Natural killer cell (primary cell): ENCODE measurements around the gene MB21D2. TPM values are rescaled to one million over a fixed set of nuclear protein-coding genes. Genes with fewer than 3 reads are reported as not detected.

Experiments used
- ATAC-seq, 3 donors: fragments of 150-1000 bp in 2 of 3; fragments of 200-7000 bp in 1 of 3; cut with Tn5 transposase; 1 replicate in 1 of 3; 2 replicates in 2 of 3; pipeline ENCODE4 v1.10.0; 2021; ENCODE audit warnings: mild to moderate bottlenecking in 2 of 3, moderate library complexity in 2 of 3
- DNase-seq, 2 donors: peaks; one replicate each; pipeline versions ENCODE4 v3.0.0 to v3.0.0-alpha.2; 2013 to 2021; ENCODE audit warnings: mixed read lengths in 1 of 2
- H3K27ac ChIP-seq: one replicate; pipeline ENCODE4 v1.5.1; 2013; ENCODE audit warnings: mild to moderate bottlenecking, low read length
- H3K27me3 ChIP-seq: one replicate; pipeline ENCODE4 v1.6.1; 2013; ENCODE audit warnings: low read length; ENCODE audit not compliant: control insufficient read depth, insufficient read depth
- H3K36me3 ChIP-seq: one replicate; pipeline ENCODE4 v1.6.1; 2013; ENCODE audit warnings: low read length; ENCODE audit not compliant: control insufficient read depth, insufficient read depth
- H3K4me1 ChIP-seq: one replicate; pipeline ENCODE4 v1.6.1; 2013; ENCODE audit warnings: low read length; ENCODE audit not compliant: control insufficient read depth, insufficient read depth
- H3K4me3 ChIP-seq: one replicate; pipeline ENCODE4 v1.5.1; 2013; ENCODE audit warnings: low read length
- H3K9me3 ChIP-seq: one replicate; pipeline ENCODE4 v1.6.1; 2013; ENCODE audit warnings: low read length; ENCODE audit not compliant: control insufficient read depth, insufficient read depth
- H3K27ac Mint-ChIP-seq, 2 donors: one replicate each; pipeline ENCODE4 v1.8.0; 2022; ENCODE audit warnings: mild to moderate bottlenecking in 2 of 2, mixed read lengths in 2 of 2, moderate library complexity in 1 of 2
- H3K27me3 Mint-ChIP-seq, 2 donors: one replicate each; pipeline ENCODE4 v1.8.0; 2022; ENCODE audit warnings: low read depth in 2 of 2, mixed read lengths in 2 of 2
- H3K36me3 Mint-ChIP-seq: one replicate; pipeline ENCODE4 v1.8.0; 2022; ENCODE audit warnings: mixed read lengths
- H3K4me1 Mint-ChIP-seq, 2 donors: one replicate each; pipeline ENCODE4 v1.8.0; 2022; ENCODE audit warnings: mixed read lengths in 2 of 2
- H3K4me3 Mint-ChIP-seq: one replicate; pipeline ENCODE4 v1.8.0; 2022; ENCODE audit warnings: mild to moderate bottlenecking, moderate library complexity, mixed read lengths
- H3K9me3 Mint-ChIP-seq, 2 donors: one replicate each; pipeline ENCODE4 v1.8.0; 2022; ENCODE audit warnings: mixed read lengths in 2 of 2
- WGBS: methylation state at CpG from one replicate; pipeline ENCODE4 v1.1.7; 2013; ENCODE audit warnings: missing lambda C conversion rate; ENCODE audit not compliant: insufficient coverage; 5-methylcytosine and 5-hydroxymethylcytosine counted together
- intact Hi-C: fragments of 100-400 bp; cut with micrococcal nuclease; formaldehyde crosslinking; loops from one replicate; pipeline ENCODE4 v1.14.2; 2022
- total RNA-seq, 4 donors: library from RNA; stranded (reverse); fragments of 120-200 nt in 1 of 4; gene quantifications; one replicate each; pipeline versions ENCODE4 v1.2.3 to v1.2.4, GENCODE V29; 2013 to 2022
- TF ChIP-seq, protein P1 (sequence below): fragments of 200-600 bp; IDR thresholded peaks from one replicate; pipeline ENCODE4 v1.8.0; 2022; ENCODE audit warnings: antibody characterized with exemption

MB21D2 gene
- total RNA-seq, 3 donors from 2014 or later (not counting 1 experiment from before 2014, with no cell fraction given): 0.19 to 0.45 (median 0.27) TPM

DNA sequence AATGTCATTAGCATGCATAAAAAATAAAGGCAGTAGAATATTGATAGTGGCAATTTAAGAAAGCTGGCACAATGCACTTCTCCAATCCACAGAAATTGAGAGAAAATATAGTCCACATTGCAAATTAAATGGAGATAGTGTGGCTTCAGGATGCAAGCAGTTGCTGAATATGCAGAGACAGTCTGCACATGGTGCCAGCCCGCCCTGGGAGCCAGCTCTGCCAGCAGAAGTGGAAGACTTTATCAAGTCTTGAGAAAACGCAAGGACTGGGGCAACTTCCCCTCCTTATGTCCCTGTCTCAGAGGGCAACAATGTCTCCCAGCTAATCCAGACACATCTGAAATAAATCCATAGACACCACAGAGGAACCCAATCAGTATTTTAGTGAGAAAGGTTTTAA is 57.2 kb downstream of the MB21D2 start:
- H3K4me3 ChIP-seq: no peak overlapping the region
- ATAC-seq (no peak), DNase-seq (no peak)
- H3K36me3 ChIP-seq: no peaks in the 10 kb centered on the region
- Mint-ChIP-seq H3K27me3 (no peaks in the 10 kb centered on the region), H3K4me3 (no peak overlapping the region), H3K27ac (no peak overlapping the region), H3K36me3 (no peaks in the 10 kb centered on the region), H3K4me1 (no peaks in the 10 kb centered on the region), H3K9me3 (no peaks in the 10 kb centered on the region)
- no peaks in the 10 kb centered on the region for H3K27me3 ChIP-seq
- TF ChIP-seq, protein P1, sequence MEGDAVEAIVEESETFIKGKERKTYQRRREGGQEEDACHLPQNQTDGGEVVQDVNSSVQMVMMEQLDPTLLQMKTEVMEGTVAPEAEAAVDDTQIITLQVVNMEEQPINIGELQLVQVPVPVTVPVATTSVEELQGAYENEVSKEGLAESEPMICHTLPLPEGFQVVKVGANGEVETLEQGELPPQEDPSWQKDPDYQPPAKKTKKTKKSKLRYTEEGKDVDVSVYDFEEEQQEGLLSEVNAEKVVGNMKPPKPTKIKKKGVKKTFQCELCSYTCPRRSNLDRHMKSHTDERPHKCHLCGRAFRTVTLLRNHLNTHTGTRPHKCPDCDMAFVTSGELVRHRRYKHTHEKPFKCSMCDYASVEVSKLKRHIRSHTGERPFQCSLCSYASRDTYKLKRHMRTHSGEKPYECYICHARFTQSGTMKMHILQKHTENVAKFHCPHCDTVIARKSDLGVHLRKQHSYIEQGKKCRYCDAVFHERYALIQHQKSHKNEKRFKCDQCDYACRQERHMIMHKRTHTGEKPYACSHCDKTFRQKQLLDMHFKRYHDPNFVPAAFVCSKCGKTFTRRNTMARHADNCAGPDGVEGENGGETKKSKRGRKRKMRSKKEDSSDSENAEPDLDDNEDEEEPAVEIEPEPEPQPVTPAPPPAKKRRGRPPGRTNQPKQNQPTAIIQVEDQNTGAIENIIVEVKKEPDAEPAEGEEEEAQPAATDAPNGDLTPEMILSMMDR: no peak
- H3K4me1 ChIP-seq: no peaks in the 10 kb centered on the region
- intact Hi-C loops: no loop called here
- H3K27ac ChIP-seq: no peak overlapping the region
- no peaks in the 10 kb centered on the region for H3K9me3 ChIP-seq
- 81% methylated on average over 2 of the region's 2 CpGs for WGBS

- H3K4me3 ChIP-seq: no peak overlapping the region
- Mint-ChIP-seq H3K9me3 (no peaks in the 10 kb centered on the region), H3K4me3 (no peak overlapping the region), H3K27me3 (no peaks in the 10 kb centered on the region), H3K4me1 (no peaks in the 10 kb centered on the region), H3K36me3 (no peaks in the 10 kb centered on the region), H3K27ac (no peak overlapping the region)
- TF ChIP-seq, protein P1: no peak
- no peaks in the 10 kb centered on the region for H3K27me3 ChIP-seq
- H3K36me3 ChIP-seq: no peaks in the 10 kb centered on the region
- ATAC-seq (no peak), DNase-seq (no peak)
- no peaks in the 10 kb centered on the region for H3K4me1 ChIP-seq
- intact Hi-C loops: no loop called here
- WGBS: 87% methylated on average over 9 of the region's 9 CpGs
- H3K27ac ChIP-seq: no peak overlapping the region
- H3K9me3 ChIP-seq: no peaks in the 10 kb centered on the region
Measured at GRCh38 chr3:192858849-192859585, 58.6 kb downstream of the MB21D2 start.

GRCh38 chr3:192857260-192857661 is 60.4 kb downstream of the MB21D2 start:
- DNase-seq (no peak), ATAC-seq (no peak)
- Mint-ChIP-seq H3K4me1 (no peaks in the 10 kb centered on the region), H3K27ac (no peak overlapping the region), H3K27me3 (peaks cover 0 to 3% of the 10 kb centered on the region in 2 donors), H3K36me3 (no peaks in the 10 kb centered on the region), H3K9me3 (no peaks in the 10 kb centered on the region), H3K4me3 (no peak overlapping the region)
- Histone ChIP-seq H3K9me3 (no peaks in the 10 kb centered on the region), H3K27ac (no peak overlapping the region), H3K4me3 (no peak overlapping the region), H3K27me3 (no peaks in the 10 kb centered on the region), H3K4me1 (no peaks in the 10 kb centered on the region), H3K36me3 (no peaks in the 10 kb centered on the region)
- TF ChIP-seq, protein P1: no peak
- intact Hi-C loops: no loop called here
- 97% methylated on average over 7 of the region's 7 CpGs for WGBS

GRCh38 chr3:192855434-192855833 is 62.2 kb downstream of the MB21D2 start:
- no peak for ATAC-seq
- Histone ChIP-seq H3K4me1 (no peaks in the 10 kb centered on the region), H3K36me3 (no peaks in the 10 kb centered on the region), H3K27ac (no peak overlapping the region), H3K9me3 (no peaks in the 10 kb centered on the region), H3K4me3 (no peak overlapping the region), H3K27me3 (no peaks in the 10 kb centered on the region)
- H3K27me3 Mint-ChIP-seq: peaks cover 0 to 3% of the 10 kb centered on the region in 2 donors
- H3K9me3 Mint-ChIP-seq: no peaks in the 10 kb centered on the region
- no peak for DNase-seq
- H3K4me1 Mint-ChIP-seq: no peaks in the 10 kb centered on the region
- intact Hi-C loops: no loop called here
- no CpG with 5 or more reads among the region's 1 CpG for WGBS
- no peak overlapping the region for H3K27ac Mint-ChIP-seq
- no peak overlapping the region for H3K4me3 Mint-ChIP-seq
- H3K36me3 Mint-ChIP-seq: no peaks in the 10 kb centered on the region
- TF ChIP-seq, protein P1: no peak
